ENCODE results near the gene KRAS.

DNA sequence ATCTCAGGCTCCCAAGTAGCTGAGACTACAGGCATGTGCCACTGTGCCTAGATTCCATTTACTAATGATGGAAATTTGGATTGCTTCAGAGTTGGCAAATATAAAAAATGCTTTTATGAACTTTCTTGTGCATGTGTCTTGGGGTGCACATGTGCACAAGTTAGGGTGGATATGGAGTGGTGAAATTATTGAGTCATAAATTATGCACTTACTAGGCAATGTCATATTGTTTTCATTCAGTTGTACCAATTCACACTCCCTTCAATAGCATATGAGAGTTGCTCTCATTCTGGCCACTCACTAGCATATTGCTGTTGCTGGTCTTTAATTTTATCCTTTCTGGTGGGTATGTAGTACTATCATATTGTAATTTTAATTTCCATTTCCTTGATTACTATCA, 45.7 kb upstream of the KRAS start:
- TF ChIP-seq, protein P1, sequence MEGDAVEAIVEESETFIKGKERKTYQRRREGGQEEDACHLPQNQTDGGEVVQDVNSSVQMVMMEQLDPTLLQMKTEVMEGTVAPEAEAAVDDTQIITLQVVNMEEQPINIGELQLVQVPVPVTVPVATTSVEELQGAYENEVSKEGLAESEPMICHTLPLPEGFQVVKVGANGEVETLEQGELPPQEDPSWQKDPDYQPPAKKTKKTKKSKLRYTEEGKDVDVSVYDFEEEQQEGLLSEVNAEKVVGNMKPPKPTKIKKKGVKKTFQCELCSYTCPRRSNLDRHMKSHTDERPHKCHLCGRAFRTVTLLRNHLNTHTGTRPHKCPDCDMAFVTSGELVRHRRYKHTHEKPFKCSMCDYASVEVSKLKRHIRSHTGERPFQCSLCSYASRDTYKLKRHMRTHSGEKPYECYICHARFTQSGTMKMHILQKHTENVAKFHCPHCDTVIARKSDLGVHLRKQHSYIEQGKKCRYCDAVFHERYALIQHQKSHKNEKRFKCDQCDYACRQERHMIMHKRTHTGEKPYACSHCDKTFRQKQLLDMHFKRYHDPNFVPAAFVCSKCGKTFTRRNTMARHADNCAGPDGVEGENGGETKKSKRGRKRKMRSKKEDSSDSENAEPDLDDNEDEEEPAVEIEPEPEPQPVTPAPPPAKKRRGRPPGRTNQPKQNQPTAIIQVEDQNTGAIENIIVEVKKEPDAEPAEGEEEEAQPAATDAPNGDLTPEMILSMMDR (conservative IDR thresholded peaks at IDR 0.05), result no peak
- no peak for TF ChIP-seq EZH2 (IDR thresholded peaks at IDR 0.05; ENCODE audit: low read depth)

Data from PC-9 (cell line).